CD4-positive, CD25-positive, alpha-beta regulatory T cell (primary cell): ENCODE measurements around the gene TWIST2. TPM values are rescaled to one million over a fixed set of nuclear protein-coding genes. Genes with fewer than 3 reads are reported as not detected.

ENCODE experiments used
- ATAC-seq, 2 donors: fragments of 150-1000 bp; cut with Tn5 transposase; one replicate each; pipeline ENCODE4 v1.10.0; 2021; ENCODE audit warnings: low read depth in 2 of 2, moderate number of reproducible peaks in 2 of 2, moderate library complexity in 1 of 2
- DNase-seq, 3 donors: peaks; one replicate each; pipeline versions ENCODE4 v3.0.0 to v3.0.0-alpha.2; 2012 to 2022; ENCODE audit warnings: mixed read lengths in 1 of 3
- H3K27ac ChIP-seq: one replicate; pipeline ENCODE4 v1.7.0; 2013; ENCODE audit warnings: mild to moderate bottlenecking, low read length; ENCODE audit not compliant: insufficient read depth, poor library complexity, severe bottlenecking
- H3K27me3 ChIP-seq: one replicate; pipeline ENCODE4 v1.7.0; 2013; ENCODE audit warnings: low read length; ENCODE audit not compliant: control insufficient read depth, insufficient read depth
- H3K36me3 ChIP-seq: one replicate; pipeline ENCODE4 v1.7.0; 2013; ENCODE audit warnings: mild to moderate bottlenecking, low read length, moderate library complexity; ENCODE audit not compliant: control insufficient read depth, insufficient read depth
- H3K4me1 ChIP-seq: 2 replicates; pipeline ENCODE4 v1.7.0; 2013; ENCODE audit warnings: mild to moderate bottlenecking, low read length; ENCODE audit not compliant: insufficient read depth, control insufficient read depth, poor library complexity, severe bottlenecking
- H3K4me3 ChIP-seq: one replicate; pipeline ENCODE4 v1.7.0; 2013; ENCODE audit warnings: low read depth, mild to moderate bottlenecking, low read length, moderate library complexity
- H3K9me3 ChIP-seq, 2 experiments: 1 replicate in 1 of 2; 2 replicates in 1 of 2; pipeline ENCODE4 v1.7.0; 2013; ENCODE audit warnings: low read length in 2 of 2, mild to moderate bottlenecking in 1 of 2, moderate library complexity in 1 of 2; ENCODE audit not compliant: control insufficient read depth in 2 of 2
- H3K27ac Mint-ChIP-seq, 3 donors: one replicate each; pipeline ENCODE4 v1.8.0; 2020 to 2022; ENCODE audit warnings: mild to moderate bottlenecking in 3 of 3, mixed read lengths in 3 of 3, moderate library complexity in 2 of 3
- H3K27me3 Mint-ChIP-seq: one replicate; pipeline ENCODE4 v1.8.0; 2022; ENCODE audit warnings: mild to moderate bottlenecking, mixed read lengths
- H3K36me3 Mint-ChIP-seq: one replicate; pipeline ENCODE4 v1.8.0; 2020; ENCODE audit warnings: mixed read lengths
- H3K4me1 Mint-ChIP-seq, 4 donors: one replicate each; pipeline ENCODE4 v1.8.0; 2020 to 2022; ENCODE audit warnings: mixed read lengths in 4 of 4, mild to moderate bottlenecking in 1 of 4
- H3K4me3 Mint-ChIP-seq, 4 donors: one replicate each; pipeline ENCODE4 v1.8.0; 2020 to 2022; ENCODE audit warnings: mild to moderate bottlenecking in 4 of 4, mixed read lengths in 4 of 4, moderate library complexity in 3 of 4
- H3K9me3 Mint-ChIP-seq, 7 donors: one replicate each; pipeline ENCODE4 v1.8.0; 2020 to 2022; ENCODE audit warnings: mixed read lengths in 7 of 7, mild to moderate bottlenecking in 3 of 7, moderate library complexity in 2 of 7
- polyA plus RNA-seq, 4 donors: library from polyadenylated mRNA; unstranded; fragments of 300-500 nt; fragmentation: Illumina TruSeq; gene quantifications; one replicate each; pipeline ENCODE4 v1.2.3, GENCODE V29; 2021
- total RNA-seq: library from RNA; stranded (reverse); gene quantifications from one replicate; pipeline ENCODE4 v1.2.3, GENCODE V29; 2022

Gene TWIST2
- total and polyA plus RNA-seq, 5 donors from 2014 or later: not detected

DNA sequence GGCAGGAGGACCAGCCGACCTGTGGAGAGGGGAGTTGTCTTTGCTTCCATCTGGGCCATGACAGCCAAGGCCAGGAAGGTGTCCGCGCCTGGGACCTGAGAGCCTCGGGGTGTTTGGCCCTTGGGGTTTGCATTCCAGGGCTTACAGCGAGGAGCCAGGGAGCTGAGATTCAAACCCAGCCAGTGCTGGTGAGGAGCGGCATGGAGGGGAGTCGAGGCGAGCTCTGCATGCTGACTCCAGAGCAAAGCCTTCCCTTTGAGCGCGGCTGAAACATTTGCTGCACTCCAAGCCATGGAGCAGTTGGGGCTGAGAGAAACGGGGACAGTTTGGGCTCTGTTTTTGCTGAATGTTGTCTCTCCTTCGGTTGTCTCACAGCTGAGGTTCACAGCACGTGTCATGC, 77.4 kb downstream of the TWIST2 start:
- no peak for DNase-seq
- Mint-ChIP-seq H3K27me3 (peaks cover 8% of the 10 kb centered on the region), H3K27ac (no peak overlapping the region), H3K9me3 (peaks cover 0 to 1% (median 0%) of the 10 kb centered on the region in 7 donors), H3K4me1 (no peaks in the 10 kb centered on the region), H3K4me3 (no peak overlapping the region), H3K36me3 (no peaks in the 10 kb centered on the region)
- H3K27me3 ChIP-seq: no peaks in the 10 kb centered on the region
- H3K4me3 ChIP-seq: no peak overlapping the region
- no peaks in the 10 kb centered on the region for H3K4me1 ChIP-seq
- no peaks in the 10 kb centered on the region for H3K9me3 ChIP-seq
- no peak for ATAC-seq
- no peak overlapping the region for H3K27ac ChIP-seq
- H3K36me3 ChIP-seq: no peaks in the 10 kb centered on the region

DNA sequence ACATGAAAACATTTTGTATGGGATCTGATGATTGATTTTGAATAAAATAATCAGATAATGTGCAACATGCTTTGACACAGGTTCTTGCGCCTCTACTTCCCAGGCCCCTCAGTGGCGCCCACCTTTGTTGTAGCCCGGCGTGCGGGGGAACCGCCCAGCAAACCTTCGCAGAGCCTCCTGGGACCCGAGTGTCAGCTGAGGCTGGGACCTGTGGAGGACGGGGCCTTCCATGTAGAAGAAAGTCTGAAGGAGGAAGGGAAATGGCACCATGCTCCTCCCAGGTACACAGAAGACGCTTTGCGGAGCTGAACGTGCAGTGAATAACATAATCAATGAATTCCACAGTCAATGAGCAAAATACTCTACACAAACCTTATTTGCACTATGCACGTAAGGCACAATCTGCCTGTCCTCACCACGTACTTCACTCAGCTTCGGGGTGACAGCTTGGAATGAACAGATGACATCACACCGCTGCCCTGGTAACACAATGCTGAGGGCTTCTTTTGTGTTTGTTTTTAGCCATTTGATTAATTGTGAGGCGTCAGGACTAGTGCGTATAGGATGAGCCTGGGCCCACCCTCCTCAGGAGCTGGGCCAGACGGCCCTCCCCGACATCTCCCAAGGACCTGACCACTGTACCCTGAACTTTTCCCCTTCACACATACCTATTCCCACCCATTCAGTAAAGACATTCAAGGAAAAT, 78.1 kb downstream of the TWIST2 start:
- no peaks in the 10 kb centered on the region for H3K9me3 ChIP-seq
- H3K36me3 ChIP-seq: no peaks in the 10 kb centered on the region
- Mint-ChIP-seq H3K27ac (no peak overlapping the region), H3K9me3 (peaks cover 0 to 1% (median 0%) of the 10 kb centered on the region in 7 donors), H3K4me3 (no peak overlapping the region), H3K4me1 (no peaks in the 10 kb centered on the region), H3K36me3 (no peaks in the 10 kb centered on the region), H3K27me3 (peaks cover 14% of the 10 kb centered on the region)
- H3K4me3 ChIP-seq: no peak overlapping the region
- ATAC-seq: no peak
- DNase-seq: no peak
- no peaks in the 10 kb centered on the region for H3K27me3 ChIP-seq
- no peaks in the 10 kb centered on the region for H3K4me1 ChIP-seq
- no peak overlapping the region for H3K27ac ChIP-seq

DNA sequence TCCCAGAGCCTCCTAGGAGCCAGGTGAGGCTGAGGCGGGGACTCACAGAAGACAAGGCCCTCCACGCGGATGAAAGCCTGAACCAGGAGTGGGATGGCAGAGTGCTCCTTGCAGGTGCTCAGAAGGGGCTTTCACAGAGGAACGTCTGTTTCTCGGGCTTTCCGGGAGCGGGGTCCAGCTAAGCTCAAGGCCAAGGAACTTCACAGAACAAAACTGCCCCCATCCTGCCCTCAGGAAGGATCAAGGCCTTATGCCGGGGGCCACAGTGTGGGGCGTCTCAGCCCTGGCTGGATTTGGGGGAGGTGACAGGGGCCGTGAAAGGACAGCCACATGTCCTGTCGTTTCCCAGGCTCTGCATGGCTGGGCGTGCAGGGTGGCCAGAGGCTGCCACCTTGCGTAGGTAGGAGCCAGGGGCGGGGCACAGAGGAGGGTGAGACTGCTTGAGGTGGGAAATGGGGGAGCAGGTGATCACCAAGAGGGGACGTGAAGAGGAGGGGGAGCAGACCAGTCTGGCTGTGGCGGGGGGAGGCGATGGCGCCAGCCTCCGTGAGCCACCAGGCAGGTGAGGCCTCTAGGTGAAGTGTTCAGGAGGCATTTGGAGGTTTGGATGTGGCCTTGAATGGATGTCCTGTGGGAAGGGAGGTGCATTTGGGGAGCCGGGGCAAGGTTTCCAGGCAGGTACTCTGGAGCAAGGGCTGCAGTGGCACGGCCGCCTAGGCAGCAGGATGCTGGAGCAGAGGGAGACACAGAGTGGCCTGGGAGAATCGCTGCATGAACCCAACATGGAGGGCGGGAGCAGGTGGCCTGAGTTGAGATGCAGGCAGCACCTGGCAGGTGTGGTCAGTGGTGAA, 79.1 kb downstream of the TWIST2 start:
- Histone ChIP-seq H3K27ac (no peak overlapping the region), H3K4me3 (no peak overlapping the region), H3K4me1 (no peaks in the 10 kb centered on the region), H3K36me3 (no peaks in the 10 kb centered on the region), H3K9me3 (no peaks in the 10 kb centered on the region), H3K27me3 (no peaks in the 10 kb centered on the region)
- H3K9me3 Mint-ChIP-seq: peaks cover 0 to 1% (median 0%) of the 10 kb centered on the region in 7 donors
- H3K4me3 Mint-ChIP-seq: no peak overlapping the region
- DNase-seq (no peak), ATAC-seq (no peak)
- H3K36me3 Mint-ChIP-seq: no peaks in the 10 kb centered on the region
- no peaks in the 10 kb centered on the region for H3K4me1 Mint-ChIP-seq
- H3K27ac Mint-ChIP-seq: peak overlapping the region in 1 of 3 donors; percentile 60
- peaks cover 14% of the 10 kb centered on the region for H3K27me3 Mint-ChIP-seq

DNA sequence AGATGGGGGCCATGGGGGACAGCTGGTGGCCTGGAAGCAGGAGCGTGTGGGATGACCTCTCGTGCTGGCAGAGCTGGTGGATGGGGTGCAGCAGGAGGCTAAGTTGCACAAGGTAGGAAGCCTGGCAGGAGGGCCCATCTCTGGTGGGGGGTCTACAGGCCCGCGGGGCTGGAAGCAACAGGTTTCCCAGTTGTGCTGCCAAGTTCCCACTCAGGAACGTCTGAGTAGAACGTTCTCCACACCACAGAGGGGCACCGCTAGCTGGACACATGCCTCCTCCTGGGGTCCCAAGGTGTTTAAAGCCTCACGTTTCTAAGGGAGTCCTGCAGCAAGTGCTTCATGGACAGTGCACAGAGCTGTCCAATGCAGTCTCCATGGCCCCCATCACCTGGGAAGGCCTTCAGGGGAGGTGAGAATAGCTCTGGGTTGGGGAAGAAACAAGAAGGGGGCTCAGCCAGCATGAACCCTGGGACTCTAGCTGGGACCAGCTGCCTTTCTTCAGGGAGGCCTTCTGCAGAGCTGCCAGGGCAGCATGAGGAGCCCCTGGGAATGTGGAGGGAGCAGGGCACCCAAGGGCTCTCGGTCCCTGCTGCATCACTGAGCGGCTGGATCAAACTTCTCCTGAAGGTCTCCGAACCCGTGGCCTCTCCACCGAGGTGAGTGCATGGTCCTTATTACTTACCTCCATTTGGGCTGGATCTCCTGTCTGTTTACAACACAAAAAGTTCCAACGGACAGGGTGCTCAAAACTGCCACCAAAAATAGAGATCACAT, 80.0 kb downstream of the TWIST2 start:
- H3K36me3 ChIP-seq: no peaks in the 10 kb centered on the region
- no peak for DNase-seq
- Mint-ChIP-seq H3K4me3 (no peak overlapping the region), H3K27me3 (peaks cover 14% of the 10 kb centered on the region), H3K9me3 (no peaks in the 10 kb centered on the region), H3K36me3 (no peaks in the 10 kb centered on the region), H3K27ac (no peak overlapping the region), H3K4me1 (no peaks in the 10 kb centered on the region)
- no peaks in the 10 kb centered on the region for H3K9me3 ChIP-seq
- no peak overlapping the region for H3K27ac ChIP-seq
- H3K27me3 ChIP-seq: no peaks in the 10 kb centered on the region
- H3K4me3 ChIP-seq: no peak overlapping the region
- ATAC-seq: no peak
- H3K4me1 ChIP-seq: no peaks in the 10 kb centered on the region

DNA sequence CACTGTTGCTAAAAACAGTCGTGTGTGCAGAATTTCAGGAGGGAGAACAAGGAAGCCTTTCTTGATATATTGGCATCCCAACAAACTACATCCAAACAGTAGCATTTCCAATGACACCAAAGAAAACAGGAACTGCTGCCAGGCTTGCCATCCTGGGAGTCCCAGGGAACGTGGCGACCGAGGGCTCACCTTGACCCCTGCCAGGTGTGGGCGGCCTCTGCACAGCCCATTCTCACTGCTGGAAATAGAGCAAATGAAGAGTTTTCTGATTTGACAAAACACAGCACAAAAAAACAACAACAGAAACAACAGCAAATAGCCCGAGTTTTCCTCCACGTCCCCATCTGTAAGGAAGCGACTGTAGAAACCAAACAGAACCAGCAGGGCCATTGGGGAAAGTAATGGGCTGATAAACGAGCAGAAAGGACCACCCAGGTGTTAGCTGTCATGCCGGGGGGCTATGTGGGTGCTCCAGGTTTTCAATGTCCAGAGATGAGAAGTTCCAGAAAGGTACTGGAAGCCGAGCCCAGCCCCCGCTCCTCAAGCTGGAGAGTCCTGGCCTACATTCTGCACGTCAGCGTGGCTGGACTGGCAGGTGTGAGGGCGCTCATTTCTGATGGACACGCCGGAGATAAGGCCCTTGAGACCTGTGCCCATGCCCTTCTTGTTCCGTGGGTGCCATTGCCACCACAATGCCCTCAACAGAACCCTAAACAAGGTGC, 80.8 kb downstream of the TWIST2 start:
- ATAC-seq: no peak
- Histone ChIP-seq H3K36me3 (no peaks in the 10 kb centered on the region), H3K27me3 (no peaks in the 10 kb centered on the region), H3K9me3 (no peaks in the 10 kb centered on the region), H3K27ac (no peak overlapping the region), H3K4me1 (no peaks in the 10 kb centered on the region), H3K4me3 (no peak overlapping the region)
- Mint-ChIP-seq H3K4me3 (no peak overlapping the region), H3K36me3 (no peaks in the 10 kb centered on the region), H3K9me3 (no peaks in the 10 kb centered on the region), H3K27me3 (peaks cover 11% of the 10 kb centered on the region), H3K27ac (no peak overlapping the region), H3K4me1 (no peaks in the 10 kb centered on the region)
- no peak for DNase-seq

DNA sequence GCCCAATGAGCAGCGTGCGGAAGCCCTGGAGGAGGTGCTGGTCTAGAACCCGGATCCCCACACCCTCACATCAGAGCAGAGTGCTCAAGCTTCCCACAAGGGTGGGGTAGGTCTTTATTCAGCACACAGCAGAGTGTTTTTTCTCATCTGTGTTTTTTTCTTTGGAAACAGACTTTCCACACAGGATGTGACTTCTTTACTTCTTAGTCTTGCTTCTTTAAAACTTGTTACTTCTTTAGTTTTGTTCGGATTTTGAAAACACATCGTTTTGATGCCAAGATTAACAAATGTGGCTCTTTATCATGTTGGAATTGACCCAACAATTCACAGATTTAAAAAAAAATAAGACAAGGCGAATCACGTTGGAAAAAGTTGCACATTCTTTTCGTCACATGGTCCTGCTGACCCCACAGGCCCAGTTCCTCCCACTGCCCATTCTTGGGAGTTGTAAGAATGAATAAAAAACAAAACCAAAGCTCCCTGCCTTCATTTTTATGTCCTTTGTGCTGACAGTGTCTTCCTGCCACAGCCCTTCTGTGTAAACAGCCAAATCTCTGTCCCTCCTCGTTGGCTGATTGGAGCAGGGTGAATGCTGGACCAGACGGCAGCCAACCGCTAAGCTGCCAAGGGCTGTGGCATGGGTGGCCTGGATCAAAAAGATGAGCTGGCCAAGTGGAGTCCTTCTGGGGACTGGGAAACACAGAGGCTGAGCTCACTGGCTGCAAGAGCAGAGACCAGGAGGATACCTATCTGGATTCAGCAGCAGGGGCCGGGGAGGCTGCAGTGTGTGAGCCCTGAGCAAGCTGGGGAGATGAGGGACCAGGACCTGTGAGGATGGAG, 81.6 kb downstream of the TWIST2 start:
- DNase-seq: no peak
- Mint-ChIP-seq H3K4me1 (no peaks in the 10 kb centered on the region), H3K36me3 (no peaks in the 10 kb centered on the region), H3K27ac (no peak overlapping the region), H3K27me3 (peaks cover 12% of the 10 kb centered on the region), H3K9me3 (no peaks in the 10 kb centered on the region), H3K4me3 (no peak overlapping the region)
- H3K36me3 ChIP-seq: no peaks in the 10 kb centered on the region
- H3K27ac ChIP-seq: no peak overlapping the region
- H3K9me3 ChIP-seq: no peaks in the 10 kb centered on the region
- ATAC-seq: no peak
- no peak overlapping the region for H3K4me3 ChIP-seq
- no peaks in the 10 kb centered on the region for H3K27me3 ChIP-seq
- no peaks in the 10 kb centered on the region for H3K4me1 ChIP-seq

DNA sequence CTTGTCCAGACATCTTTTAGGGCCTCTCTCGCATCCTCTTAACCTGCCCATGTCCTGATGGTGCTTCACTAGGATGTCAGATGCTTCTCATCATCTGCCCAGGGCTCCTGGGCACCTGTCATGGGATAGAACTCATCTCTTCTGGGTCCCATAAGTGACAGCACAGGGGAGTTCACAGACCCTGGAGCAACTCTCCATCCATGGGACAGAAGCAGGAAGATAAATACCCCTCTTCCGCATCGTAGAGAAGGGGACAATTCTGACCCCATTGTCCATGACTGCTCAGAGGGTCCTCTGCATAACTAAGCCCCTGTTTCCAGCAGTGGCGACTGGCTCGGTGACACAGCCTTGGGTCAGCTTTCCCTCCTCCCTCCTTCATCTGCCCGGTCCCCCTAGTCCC, 82.3 kb downstream of the TWIST2 start:
- no peak for ATAC-seq
- no peak overlapping the region for H3K4me3 Mint-ChIP-seq

More for the DNA sequence above, 82.3 kb downstream of the TWIST2 start:
- Histone ChIP-seq H3K4me3 (no peak overlapping the region), H3K9me3 (no peaks in the 10 kb centered on the region), H3K27me3 (no peaks in the 10 kb centered on the region), H3K27ac (no peak overlapping the region), H3K36me3 (no peaks in the 10 kb centered on the region), H3K4me1 (no peaks in the 10 kb centered on the region)
- Mint-ChIP-seq H3K4me1 (no peaks in the 10 kb centered on the region), H3K27me3 (peaks cover 15% of the 10 kb centered on the region), H3K9me3 (no peaks in the 10 kb centered on the region), H3K36me3 (no peaks in the 10 kb centered on the region), H3K27ac (no peak overlapping the region)
- no peak for DNase-seq
